ENCODE data around the gene PEX26. TPM values are rescaled to one million over a fixed set of nuclear protein-coding genes. Genes with fewer than 3 reads are reported as not detected.

The PEX26 gene
- total RNA-seq, 4 donors from 2014 or later = 31.7 to 47.3 (median 39.1) TPM

- 22% methylated on average over 20 of the region's 39 CpGs for WGBS
- no peak overlapping the region for H3K27ac ChIP-seq
- no peaks in the 10 kb centered on the region for H3K9me3 ChIP-seq
- DNase-seq (ENCODE audit: low spot score in 2 of 2) = no peak
- H3K36me3 ChIP-seq = no peaks in the 10 kb centered on the region
- H3K4me1 ChIP-seq = peaks cover 22% of the 10 kb centered on the region
- TF ChIP-seq POLR2AphosphoS5 (IDR thresholded peaks at IDR 0.05) = no peak
- no peak for TF ChIP-seq POLR2A (IDR thresholded peaks at IDR 0.05)
- TF ChIP-seq EP300 (IDR thresholded peaks at IDR 0.05) = no peak
- no peak for TF ChIP-seq CTCF (IDR thresholded peaks at IDR 0.05)
- peaks cover 5% of the 10 kb centered on the region for H3K27me3 ChIP-seq
- H3K4me3 ChIP-seq = peak overlapping the region; percentile 53
These were observed 33.4 kb downstream of the PEX26 start for GRCh38 chr22:18110954-18111758.

GRCh38 chr22:18111759-18112330 lies 34.1 kb downstream of the PEX26 start:
- H3K27ac ChIP-seq = no peak overlapping the region
- peak overlapping the region; percentile 53 for H3K4me3 ChIP-seq
- no peak for DNase-seq (ENCODE audit: low spot score in 2 of 2)
- H3K36me3 ChIP-seq = no peaks in the 10 kb centered on the region
- WGBS = 61% methylated on average over 12 of the region's 12 CpGs
- H3K9me3 ChIP-seq = no peaks in the 10 kb centered on the region
- H3K4me1 ChIP-seq = peaks cover 22% of the 10 kb centered on the region
- TF ChIP-seq POLR2A (IDR thresholded peaks at IDR 0.05) (no peak), EP300 (IDR thresholded peaks at IDR 0.05) (no peak), POLR2AphosphoS5 (IDR thresholded peaks at IDR 0.05) (no peak), CTCF (IDR thresholded peaks at IDR 0.05) (no peak)
- peaks cover 5% of the 10 kb centered on the region for H3K27me3 ChIP-seq

GRCh38 chr22:18112440-18112839 lies 34.6 kb downstream of the PEX26 start:
- Histone ChIP-seq H3K27ac (no peak overlapping the region), H3K27me3 (peaks cover 5% of the 10 kb centered on the region), H3K4me1 (peaks cover 22% of the 10 kb centered on the region), H3K36me3 (no peaks in the 10 kb centered on the region), H3K9me3 (no peaks in the 10 kb centered on the region), H3K4me3 (no peak overlapping the region)
- no peak for DNase-seq (ENCODE audit: low spot score in 2 of 2)
- TF ChIP-seq CTCF (IDR thresholded peaks at IDR 0.05) = no peak
- TF ChIP-seq EP300 (IDR thresholded peaks at IDR 0.05) = no peak
- TF ChIP-seq POLR2A (IDR thresholded peaks at IDR 0.05) = no peak
- TF ChIP-seq POLR2AphosphoS5 (IDR thresholded peaks at IDR 0.05) = no peak
- WGBS = 67% methylated on average over 6 of the region's 6 CpGs

- Histone ChIP-seq H3K36me3 (no peaks in the 10 kb centered on the region), H3K27me3 (peaks cover 5% of the 10 kb centered on the region), H3K4me3 (no peak overlapping the region), H3K4me1 (peaks cover 22% of the 10 kb centered on the region), H3K9me3 (no peaks in the 10 kb centered on the region), H3K27ac (no peak overlapping the region)
- DNase-seq (ENCODE audit: low spot score in 2 of 2) = no peak
- TF ChIP-seq CTCF (IDR thresholded peaks at IDR 0.05) = no peak
- TF ChIP-seq EP300 (IDR thresholded peaks at IDR 0.05) = no peak
- TF ChIP-seq POLR2A (IDR thresholded peaks at IDR 0.05) = no peak
- TF ChIP-seq POLR2AphosphoS5 (IDR thresholded peaks at IDR 0.05) = no peak
- 79% methylated on average over 8 of the region's 11 CpGs for WGBS
These were observed 36.0 kb downstream of the PEX26 start for GRCh38 chr22:18113680-18114394.

- no peaks in the 10 kb centered on the region for H3K9me3 ChIP-seq
- 70% methylated on average over 4 of the region's 4 CpGs for WGBS
- TF ChIP-seq POLR2A (IDR thresholded peaks at IDR 0.05) (no peak), EP300 (IDR thresholded peaks at IDR 0.05) (no peak), POLR2AphosphoS5 (IDR thresholded peaks at IDR 0.05) (no peak), CTCF (IDR thresholded peaks at IDR 0.05) (no peak)
- no peak for DNase-seq (ENCODE audit: low spot score in 2 of 2)
- no peak overlapping the region for H3K27ac ChIP-seq
- peaks cover 25% of the 10 kb centered on the region for H3K4me1 ChIP-seq
- peaks cover 5% of the 10 kb centered on the region for H3K27me3 ChIP-seq
- no peaks in the 10 kb centered on the region for H3K36me3 ChIP-seq
- no peak overlapping the region for H3K4me3 ChIP-seq
These were observed 36.7 kb downstream of the PEX26 start for GRCh38 chr22:18114495-18114894.
